ENCODE measurements around the gene TRMT61B.

The TRMT61B gene

DNA sequence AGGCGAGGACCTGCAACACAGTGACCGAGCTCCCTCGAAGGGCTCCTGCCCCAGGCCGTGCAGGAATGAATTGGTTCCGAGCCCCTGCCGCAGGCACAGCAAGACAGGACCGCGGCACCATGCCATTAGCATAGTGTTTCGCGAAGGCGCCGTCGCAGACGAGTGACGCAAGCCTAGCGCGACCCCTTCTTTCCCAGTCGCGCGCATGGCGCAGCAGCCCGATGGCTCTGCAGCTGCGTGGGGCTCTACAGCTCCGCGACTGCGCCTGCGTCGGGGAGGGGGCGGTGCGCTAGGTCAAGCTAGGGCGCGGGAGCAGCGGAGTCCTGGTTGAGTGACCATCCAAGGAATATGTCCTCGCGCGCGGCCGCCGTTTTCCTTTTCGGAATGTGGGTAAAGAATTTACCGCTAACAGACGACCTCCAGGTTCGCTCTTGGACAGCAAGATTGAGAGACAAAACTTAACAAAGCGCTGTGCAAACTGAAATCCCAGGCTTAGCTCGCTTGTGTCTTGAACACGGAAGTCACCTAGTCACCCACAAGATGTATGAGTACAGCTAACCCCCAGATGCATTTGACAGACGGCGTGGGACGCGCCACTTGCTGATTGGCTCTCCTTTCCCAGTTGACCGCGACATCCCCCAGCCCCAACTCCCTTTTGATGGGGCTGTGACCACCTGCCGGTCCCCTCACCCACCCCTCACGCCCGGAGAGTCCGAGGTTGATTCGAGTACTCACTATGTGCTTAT lies at the start of gene TRMT61B:
Gene TRMT61B (minus strand): TSS at position 164 of the 746 bp plus-strand sequence. CDS start 32 bp downstream, at position 132.
- peak; percentile 98 for DNase-seq

DNA sequence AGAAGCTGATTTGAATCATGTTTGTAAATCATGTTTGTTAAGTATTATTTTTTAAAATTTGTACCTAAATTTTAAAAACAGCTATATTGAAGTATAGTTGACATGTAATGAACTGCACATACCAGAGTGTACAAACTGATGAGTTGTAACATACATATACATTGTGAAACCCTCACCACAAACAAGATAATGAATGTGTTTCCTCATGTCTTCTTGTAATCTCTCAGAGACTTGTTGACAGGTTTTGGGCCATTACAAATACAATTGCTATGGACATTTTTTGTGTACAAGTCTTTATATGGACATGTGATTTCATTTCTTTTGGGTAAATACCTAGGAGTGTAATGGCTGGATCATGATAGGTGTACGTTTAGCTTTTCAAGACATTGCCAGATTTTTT lies 45.8 kb upstream of the TRMT61B start:
- no peak for DNase-seq

- DNase-seq, result no peak
These were observed 39.7 kb upstream of the TRMT61B start for GRCh38 chr2:28909655-28910353.

DNA sequence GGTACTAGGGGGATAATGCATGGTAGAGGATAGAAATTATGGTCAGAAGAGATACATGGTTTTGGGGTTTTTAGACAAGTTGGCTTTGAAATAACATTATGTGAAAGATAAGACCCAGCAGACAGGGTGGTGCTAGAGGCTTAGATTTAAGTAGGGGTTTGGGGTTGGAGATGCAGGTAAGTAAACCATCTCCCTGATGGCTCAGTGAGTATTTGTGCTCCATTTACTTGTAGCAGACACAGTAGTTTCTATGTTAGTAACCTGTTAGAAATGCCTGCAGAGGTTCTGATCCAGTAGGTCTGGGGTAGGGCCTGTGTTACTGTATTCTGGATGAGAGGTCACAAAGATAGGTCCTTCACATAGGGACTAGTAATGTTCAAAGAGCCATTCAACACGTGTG lies 38.1 kb upstream of the TRMT61B start:
- no peak for DNase-seq

GRCh38 chr2:28906821-28907220 lies 36.7 kb upstream of the TRMT61B start:
- no peak for DNase-seq

DNA sequence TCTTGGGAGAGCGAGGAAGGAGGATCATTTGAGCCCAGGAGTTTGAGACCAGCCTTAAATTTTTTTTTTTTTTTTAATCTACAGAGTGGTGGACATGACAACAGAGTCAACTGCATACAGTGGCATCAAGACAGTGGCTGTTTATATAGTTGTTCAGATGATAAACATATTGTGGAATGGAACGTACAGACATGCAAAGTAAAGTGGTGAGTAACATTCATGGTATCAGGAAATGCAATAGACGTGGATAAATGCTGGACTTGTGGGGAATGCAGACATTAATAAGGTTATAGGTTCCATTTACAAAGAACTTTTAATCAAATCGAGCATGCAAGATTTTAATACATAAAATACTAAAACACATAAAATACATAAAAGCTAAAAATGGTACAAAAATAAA lies 36.3 kb upstream of the TRMT61B start:
- no peak for DNase-seq

- no peak for DNase-seq
These were observed 35.4 kb upstream of the TRMT61B start for GRCh38 chr2:28905533-28905932.

GRCh38 chr2:28904802-28905457 lies 34.8 kb upstream of the TRMT61B start:
- no peak for DNase-seq

GRCh38 chr2:28904295-28904694 lies 34.2 kb upstream of the TRMT61B start:
- DNase-seq, result no peak

DNA sequence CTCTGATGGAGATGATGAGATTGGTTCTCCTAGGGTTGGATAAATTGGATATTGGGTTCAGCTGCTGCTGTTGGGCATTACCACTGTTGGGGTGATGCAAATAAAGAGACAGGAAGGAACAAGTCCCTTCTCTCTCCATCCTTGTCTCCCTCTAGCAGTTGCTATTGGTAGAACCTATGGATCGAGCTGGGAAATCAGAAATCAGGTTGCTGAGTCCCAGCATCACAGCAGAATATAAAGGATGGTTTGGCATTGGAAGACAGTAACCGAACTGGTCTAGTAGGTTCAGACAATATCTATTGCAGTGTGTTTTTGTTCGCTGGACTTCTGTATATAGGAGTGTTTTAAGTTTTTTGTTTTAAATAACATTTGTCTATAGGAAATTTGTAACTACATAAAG lies 32.5 kb upstream of the TRMT61B start:
- no peak for DNase-seq

DNA sequence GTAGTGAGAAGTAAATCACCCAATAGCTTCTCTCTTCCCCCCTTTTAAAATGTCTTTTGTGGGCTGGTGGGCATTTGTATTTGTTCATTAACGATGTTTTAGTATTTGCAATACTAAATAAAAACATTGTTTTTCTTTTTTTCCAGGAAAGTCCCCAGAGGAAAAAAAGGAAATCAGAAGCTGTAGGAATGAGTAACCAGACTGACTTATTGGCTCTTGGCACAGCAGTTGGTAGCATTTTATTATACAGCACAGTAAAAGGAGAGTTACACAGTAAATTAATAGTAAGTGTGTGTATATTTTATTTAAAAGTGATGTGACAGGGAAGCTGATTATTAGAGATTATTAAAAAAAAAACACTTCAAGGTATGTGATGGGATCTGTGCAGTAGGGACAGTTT lies 31.7 kb upstream of the TRMT61B start:
- no peak for DNase-seq

DNA sequence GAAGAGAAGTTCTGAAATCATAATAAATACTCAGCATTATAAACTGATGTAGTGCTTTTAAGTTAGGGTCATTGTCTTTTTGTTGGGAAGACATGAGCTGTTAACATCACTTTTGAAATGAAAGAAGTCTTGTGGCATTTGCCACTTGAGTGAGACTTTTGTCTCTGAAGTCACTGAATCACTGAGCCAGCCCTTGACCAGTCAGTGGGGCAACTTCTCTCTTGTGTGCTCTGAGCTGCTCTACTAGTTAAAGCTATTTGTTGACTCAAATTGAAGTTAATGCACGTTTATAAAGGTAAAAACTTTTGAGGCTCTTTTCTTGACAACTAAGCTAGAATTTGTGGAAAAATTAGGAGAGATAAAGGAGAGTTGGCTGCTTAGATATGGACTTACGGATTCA lies 31.1 kb upstream of the TRMT61B start:
- DNase-seq, result no peak

GRCh38 chr2:28898048-28898447 lies 27.9 kb upstream of the TRMT61B start:
- DNase-seq, result no peak

DNA sequence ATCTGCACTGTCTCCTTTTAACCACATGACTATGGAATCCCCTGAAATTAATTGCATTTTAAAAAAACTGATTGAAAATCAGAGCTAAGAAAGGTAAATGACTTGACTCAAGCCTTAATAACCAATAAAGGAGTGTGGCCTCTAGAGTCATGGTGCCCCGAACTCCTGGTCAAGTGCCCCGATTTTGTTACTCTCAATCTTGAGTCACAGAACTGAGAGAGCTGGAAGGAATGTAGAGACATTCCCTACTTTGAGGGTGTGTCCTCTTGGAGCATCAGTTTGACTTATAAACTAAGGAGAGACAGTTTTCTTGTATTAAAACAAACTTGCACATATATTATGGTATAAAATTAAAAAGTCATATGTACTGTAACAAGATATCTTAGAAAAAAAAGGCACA lies 26.8 kb upstream of the TRMT61B start:
- no peak for DNase-seq

DNA sequence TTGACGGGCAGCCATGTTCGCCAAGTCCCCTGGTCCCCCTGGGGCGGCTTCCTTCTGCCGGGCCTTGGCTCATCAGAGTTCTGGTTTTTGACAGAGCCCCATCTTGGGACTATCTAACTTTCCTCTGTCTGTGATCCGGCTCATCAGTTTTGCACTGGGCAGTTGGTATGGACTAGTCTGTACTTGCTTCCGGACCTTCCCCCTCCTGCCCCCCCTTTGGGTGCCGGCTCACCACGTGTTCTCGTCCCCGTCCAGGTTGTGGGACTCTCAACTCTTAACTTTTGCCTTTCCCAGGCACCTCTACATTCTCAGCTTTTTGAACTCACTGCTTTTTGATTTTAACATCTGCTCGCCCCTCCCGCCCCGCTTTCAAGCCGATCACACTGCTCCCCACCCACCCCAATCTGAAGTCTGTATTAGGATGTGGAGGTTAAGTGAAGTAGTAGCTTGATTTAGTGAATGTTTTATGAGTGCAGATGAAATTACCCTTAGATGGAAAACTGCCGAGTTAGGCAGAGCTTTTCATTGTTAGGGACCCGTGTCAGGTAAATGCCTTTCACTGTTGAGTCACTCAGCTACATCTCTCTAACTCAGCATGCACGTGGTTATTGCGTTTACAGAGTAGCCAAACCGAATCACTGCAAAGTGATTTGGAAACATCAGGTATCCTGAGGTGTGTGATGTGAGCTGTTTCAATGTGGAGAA lies 25.2 kb upstream of the TRMT61B start:
- peak; percentile 52 for DNase-seq

DNA sequence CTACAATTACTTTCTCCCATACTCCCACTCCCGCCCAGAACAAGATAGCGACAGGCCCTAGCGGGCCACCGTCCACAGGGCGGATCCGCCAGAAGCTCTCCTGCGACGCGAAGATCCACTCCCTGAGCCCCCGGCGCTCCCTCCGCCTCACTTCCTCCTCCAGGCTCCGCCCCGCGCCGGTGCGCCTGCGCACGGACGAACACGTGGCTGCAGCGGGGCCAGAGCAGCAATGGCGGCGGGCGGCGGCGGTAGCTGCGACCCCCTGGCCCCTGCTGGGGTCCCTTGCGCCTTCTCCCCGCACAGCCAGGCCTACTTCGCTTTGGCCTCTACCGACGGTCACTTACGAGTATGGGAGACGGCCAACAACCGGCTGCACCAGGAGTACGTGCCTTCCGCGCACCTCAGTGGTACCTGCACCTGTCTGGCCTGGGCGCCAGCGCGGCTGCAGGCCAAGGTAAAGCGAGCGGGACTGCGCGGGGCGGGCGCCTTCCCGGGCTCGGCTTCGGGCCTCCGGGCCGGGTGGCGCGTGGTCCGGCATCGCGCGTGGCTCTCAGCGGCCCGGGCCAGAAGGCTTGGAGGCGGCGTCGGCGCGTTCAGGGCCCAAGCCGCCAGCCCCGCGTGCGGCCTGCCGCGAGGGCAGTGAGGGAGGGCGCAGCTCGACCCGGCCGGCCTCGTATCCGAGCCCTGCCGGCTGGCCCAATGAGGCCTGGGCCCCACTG lies 24.5 kb upstream of the TRMT61B start, which contains the start of gene WDR43:
Gene WDR43 (plus strand): TSS at position 198 of the 719 bp plus-strand sequence. CDS start 32 bp downstream, at position 230.
- peak; percentile 98 for DNase-seq

GRCh38 chr2:28893488-28893887 lies 23.4 kb upstream of the TRMT61B start:
- DNase-seq, result no peak

DNA sequence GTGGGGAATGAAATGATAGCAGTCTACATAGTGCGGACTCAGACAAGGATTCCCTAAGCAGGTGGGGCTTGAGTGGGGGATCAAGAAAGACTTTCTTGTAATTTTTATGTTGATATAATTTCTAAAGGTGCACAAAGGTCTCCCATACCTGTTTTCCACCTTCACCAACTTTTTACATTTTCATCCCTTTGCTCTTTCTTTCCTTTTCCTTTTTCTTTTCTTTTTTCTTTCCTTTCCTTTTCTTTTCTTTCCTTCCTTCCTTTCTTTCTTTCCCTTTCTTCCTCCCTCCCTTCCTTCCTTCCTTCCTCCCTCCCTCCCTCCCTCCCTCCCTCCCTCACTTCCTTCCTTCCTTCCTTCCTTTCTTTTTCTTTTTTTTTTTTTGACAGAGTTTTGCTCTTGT lies 10.1 kb upstream of the TRMT61B start:
- DNase-seq, result no peak

GRCh38 chr2:28871620-28872019 lies 1.5 kb upstream of the TRMT61B start:
- no peak for DNase-seq

- no peak for DNase-seq
These were observed 489 bp downstream of the TRMT61B start for GRCh38 chr2:28869494-28870145.

DNA sequence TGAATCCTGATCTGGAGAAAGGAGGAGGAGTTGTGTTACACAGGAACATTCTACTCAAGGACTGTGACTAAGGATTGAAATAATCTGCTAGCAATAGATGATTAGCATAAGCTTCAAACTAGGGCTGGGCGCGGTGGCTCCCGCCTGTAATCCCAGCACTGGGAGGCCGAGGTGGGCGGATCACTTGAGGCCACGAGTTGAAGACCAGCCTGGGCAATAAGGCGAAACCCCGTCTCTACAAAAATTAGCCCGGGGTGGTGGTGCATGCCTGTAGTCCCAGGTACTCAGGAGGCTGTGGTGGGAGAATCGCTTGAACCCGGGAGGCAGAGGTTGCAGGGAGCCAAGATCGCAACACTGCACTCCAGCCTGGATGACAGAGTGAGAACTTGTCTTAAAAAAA lies 1.5 kb downstream of the TRMT61B start:
- DNase-seq, result no peak

DNA sequence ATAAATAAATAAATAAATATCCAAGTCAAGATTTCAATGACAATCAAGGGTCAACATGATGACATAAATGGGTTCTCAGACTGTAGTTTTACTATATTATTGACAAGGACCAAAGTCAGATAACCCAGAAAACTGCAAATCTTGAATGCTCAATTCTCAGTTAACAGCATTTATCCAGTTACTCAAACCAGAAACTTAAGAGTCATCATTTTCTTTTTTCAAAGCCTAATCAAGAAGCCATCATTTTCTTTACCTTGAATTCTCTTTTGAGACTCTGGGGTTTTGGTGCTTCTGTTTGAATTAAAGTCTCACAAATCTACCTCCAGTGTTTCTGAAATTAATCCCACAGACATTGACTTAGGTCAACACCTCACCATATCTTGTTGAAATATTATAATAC lies 14.1 kb downstream of the TRMT61B start:
- DNase-seq, result no peak
